Measurements from ENCODE around the gene A4GALT. TPM values are rescaled to one million over a fixed set of nuclear protein-coding genes. Genes with fewer than 3 reads are reported as not detected.

Gene A4GALT
- total RNA-seq, 1 experiment from 2014 or later = 22.1 TPM

DNA sequence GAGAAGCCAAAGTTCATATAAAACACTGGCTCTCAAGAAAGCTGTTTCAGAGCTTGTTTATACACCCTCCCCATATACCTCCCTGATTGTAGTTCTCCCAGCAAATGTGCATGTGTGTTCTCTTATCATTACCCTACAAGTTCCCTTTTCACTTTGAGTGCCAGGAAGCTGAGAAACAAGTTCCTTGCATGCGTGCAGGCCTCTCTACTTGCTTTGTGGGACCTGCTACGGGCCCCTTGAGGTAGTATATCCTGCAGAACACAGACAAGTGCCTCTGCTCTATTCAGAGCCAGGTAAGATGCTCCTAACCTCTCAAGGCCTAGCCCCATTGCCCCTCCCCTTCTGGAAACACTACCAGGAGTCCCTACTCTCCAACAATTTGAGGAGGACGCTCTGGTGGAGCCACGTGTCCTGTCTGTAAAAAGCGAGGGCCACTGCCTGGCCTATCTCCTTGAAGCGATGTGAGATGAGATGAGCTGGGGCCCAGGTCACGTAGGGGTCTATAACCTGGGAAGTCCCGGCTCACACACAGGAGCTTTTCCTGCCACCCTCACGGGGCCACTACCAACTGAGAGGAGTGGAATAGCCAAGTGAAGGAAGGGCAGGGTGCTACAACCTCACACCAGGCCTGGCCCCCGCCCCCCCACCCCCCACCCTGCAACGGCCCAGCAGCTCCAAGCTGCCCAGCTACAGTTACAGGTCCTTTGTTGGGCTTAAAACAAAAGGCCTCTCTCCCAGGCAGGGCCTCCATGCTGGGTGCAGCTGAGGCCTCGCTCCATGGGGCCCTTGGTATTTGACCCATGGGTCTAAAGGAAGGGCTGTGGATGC, 77.7 kb downstream of the A4GALT start:
- Mint-ChIP-seq H3K4me3 (no peak overlapping the region), H3K27me3 (ENCODE audit: low read depth) (no peaks in the 10 kb centered on the region), H3K27ac (no peak overlapping the region), H3K36me3 (no peaks in the 10 kb centered on the region), H3K9me3 (no peaks in the 10 kb centered on the region), H3K4me1 (peaks cover 26% of the 10 kb centered on the region)
- DNase-seq (ENCODE audit: low spot score) (no peak), ATAC-seq (no peak)
- TF ChIP-seq ZNF138 (CRISPR knock-in tag; conservative IDR thresholded peaks at IDR 0.05) (no peak), ZNF423 (CRISPR knock-in tag; IDR thresholded peaks at IDR 0.05) (peak; percentile 48)
- TF ChIP-seq, protein P1, sequence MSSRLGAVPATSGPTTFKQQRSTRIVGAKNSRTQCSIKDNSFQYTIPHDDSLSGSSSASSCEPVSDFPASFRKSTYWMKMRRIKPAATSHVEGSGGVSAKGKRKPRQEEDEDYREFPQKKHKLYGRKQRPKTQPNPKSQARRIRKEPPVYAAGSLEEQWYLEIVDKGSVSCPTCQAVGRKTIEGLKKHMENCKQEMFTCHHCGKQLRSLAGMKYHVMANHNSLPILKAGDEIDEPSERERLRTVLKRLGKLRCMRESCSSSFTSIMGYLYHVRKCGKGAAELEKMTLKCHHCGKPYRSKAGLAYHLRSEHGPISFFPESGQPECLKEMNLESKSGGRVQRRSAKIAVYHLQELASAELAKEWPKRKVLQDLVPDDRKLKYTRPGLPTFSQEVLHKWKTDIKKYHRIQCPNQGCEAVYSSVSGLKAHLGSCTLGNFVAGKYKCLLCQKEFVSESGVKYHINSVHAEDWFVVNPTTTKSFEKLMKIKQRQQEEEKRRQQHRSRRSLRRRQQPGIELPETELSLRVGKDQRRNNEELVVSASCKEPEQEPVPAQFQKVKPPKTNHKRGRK (CRISPR knock-in tag; IDR thresholded peaks at IDR 0.05; ENCODE audit: borderline replicate concordance) = no peak
- TF ChIP-seq, protein P2, sequence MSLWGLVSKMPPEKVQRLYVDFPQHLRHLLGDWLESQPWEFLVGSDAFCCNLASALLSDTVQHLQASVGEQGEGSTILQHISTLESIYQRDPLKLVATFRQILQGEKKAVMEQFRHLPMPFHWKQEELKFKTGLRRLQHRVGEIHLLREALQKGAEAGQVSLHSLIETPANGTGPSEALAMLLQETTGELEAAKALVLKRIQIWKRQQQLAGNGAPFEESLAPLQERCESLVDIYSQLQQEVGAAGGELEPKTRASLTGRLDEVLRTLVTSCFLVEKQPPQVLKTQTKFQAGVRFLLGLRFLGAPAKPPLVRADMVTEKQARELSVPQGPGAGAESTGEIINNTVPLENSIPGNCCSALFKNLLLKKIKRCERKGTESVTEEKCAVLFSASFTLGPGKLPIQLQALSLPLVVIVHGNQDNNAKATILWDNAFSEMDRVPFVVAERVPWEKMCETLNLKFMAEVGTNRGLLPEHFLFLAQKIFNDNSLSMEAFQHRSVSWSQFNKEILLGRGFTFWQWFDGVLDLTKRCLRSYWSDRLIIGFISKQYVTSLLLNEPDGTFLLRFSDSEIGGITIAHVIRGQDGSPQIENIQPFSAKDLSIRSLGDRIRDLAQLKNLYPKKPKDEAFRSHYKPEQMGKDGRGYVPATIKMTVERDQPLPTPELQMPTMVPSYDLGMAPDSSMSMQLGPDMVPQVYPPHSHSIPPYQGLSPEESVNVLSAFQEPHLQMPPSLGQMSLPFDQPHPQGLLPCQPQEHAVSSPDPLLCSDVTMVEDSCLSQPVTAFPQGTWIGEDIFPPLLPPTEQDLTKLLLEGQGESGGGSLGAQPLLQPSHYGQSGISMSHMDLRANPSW (CRISPR knock-in tag; conservative IDR thresholded peaks at IDR 0.05; ENCODE audit: low read depth) = no peak
- ChIA-PET POLR2A (no interaction called here), CTCF (interaction anchor here (0.6 to 1.2 kb wide), 5 partner anchors 15 to 292 kb away, joined by 3 to 5 read pairs (median 3); no protein-coding TSS in a partner anchor)

Other genes with a start within 250 kb of the A4GALT start
- 72.9 to 95.0 TPM (median 76.5 TPM) in 3 replicates for gene RRP7A, start 201.1 kb downstream of the A4GALT start, total RNA-seq (2021)
- gene SERHL2, start 166.9 kb downstream of the A4GALT start, total RNA-seq (2021) = 0.37 to 1.1 TPM (median 0.92 TPM) in 3 replicates
- gene POLDIP3, start 106.0 kb downstream of the A4GALT start, total RNA-seq (2021) = 73.2 to 88.7 TPM (median 82.1 TPM) in 3 replicates
- gene ATP5MGL, start 80.3 kb downstream of the A4GALT start, total RNA-seq (2021) = 0.23 to 0.74 TPM (median 0.25 TPM) in 3 replicates
- 85.4 to 98.7 TPM (median 93.9 TPM) in 3 replicates for gene CYB5R3, start 71.5 kb downstream of the A4GALT start, total RNA-seq (2021)
- 16.9 to 17.1 TPM (median 17.1 TPM) in 3 replicates for gene ARFGAP3, start 136.4 kb upstream of the A4GALT start, total RNA-seq (2021)

All from WTC11 (cell line).